Iris pigment epithelial cell (primary cell): ENCODE data around the gene AP5B1.

Experiments used
- DNase-seq: peaks from one replicate; pipeline ENCODE4 v3.0.0-alpha.2; 2011; ENCODE audit warnings: low read depth

The AP5B1 gene

GRCh38 chr11:65801153-65801987, 20.6 kb upstream of the AP5B1 start:
- no peak for DNase-seq

DNA sequence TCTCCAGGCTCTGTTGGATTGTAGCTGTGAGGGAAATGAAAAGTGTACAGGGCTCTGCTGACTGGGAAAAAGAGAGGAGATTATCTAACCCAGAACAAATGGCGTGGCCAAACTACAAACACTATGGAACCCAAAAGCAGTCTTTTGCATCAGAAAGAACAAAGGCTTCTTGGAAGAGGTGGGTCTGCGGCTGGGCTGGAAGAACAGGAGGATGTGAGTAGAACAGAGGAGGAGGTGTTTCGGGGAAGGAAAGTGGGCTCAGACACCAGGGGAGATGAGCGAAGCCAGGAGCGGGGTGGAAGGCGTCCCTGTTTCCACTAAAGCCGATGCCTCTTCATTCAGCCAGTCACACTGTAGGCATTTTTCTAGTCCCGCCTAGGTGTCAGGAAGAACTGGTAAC, 18.1 kb upstream of the AP5B1 start:
- no peak for DNase-seq

DNA sequence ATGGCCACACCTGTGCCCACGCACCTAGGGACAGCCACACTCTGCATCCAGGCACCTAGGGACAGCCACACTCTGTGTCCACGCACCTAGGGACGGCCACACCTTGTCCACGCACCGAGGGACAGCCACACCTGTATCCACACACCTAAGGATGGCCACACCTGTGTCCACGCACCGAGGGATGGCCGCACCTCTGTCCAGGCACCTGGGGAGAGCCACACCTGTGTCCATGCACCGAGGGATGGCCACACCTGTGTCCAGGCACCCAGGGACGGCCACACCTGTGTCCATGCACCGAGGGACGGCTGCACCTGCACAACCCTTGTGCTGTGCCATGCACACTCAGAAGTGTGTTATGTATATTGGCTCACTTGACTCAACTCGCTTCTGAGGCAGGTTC, 16.9 kb upstream of the AP5B1 start:
- DNase-seq: no peak

DNA sequence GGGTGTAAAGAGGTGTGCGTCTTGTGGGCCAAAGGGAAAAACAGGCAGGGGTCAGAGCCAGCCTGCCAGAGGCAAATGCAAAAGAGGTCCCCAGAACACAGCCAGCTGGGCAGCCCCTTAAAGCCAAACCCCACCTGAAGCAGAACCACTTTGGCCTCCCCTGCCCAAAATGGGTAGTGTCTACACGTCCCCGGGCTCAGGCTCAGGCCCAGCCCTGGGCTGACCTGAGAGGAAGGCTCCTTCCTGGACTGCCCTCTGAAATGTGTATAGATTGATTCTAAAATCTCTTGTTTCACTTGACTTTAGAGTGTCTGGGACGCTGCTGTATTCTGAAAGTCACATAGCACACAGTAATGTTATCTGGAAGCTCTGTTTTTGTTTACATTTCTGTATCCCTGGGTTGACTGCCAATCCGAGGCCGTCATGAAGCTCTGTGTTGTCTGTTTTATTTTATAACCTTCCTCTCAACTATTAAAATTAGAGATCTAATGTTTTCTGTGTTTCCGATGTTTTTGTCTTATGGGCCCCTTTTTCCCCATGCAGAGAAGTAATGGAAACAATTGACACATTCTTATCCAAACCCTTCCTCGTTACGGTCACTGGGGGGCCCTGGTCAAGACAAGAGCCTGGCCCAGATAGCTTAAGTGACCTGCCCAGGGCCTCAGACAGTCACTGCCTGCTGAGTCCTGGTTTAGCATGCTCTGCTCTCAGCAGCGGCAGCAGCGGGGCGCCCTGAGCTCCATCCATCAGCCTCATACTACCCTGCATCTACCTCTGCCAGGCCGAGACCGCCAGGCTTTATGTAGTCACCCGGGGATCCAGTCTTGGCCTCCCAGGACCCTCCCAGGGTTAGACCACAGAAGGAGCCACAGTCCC, 16.2 kb upstream of the AP5B1 start:
- peak; percentile 16 for DNase-seq

DNA sequence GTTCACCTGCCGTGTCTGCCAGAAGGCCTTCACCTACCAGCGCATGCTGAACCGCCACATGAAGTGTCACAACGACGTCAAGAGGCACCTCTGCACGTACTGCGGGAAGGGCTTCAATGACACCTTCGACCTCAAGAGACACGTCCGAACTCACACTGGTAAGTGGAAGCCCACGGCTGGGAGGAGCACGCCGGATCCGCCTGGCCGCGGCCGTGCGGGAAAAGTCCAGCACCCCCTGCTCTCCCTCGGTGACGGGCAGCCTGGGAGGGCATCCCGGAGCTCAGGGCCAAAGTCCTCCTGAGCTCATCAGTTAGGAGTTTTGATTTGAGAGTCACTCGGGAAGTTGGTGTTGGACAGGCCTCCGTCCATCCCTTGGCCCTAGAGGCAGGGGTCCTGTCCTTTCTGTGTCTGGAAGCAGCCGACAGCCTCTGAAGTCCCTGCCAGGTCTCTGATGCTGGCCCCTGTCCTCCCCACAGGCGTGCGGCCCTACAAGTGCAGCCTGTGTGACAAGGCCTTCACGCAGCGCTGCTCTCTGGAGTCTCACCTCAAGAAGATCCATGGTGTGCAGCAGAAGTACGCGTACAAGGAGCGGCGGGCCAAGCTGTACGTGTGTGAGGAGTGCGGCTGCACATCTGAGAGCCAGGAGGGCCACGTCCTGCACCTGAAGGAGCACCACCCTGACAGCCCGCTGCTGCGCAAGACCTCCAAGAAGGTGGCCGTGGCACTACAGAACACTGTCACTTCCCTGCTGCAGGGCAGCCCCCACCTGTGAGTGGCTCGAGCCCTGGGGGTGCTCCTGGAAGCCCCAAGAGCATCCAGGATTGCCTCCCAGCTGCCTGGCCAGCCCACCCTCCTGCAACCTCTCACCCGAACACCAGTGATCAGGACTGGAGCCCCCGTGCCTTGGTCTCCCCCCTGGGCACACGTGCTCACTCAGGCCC, 14.1 kb upstream of the AP5B1 start:
- DNase-seq: no peak

DNA sequence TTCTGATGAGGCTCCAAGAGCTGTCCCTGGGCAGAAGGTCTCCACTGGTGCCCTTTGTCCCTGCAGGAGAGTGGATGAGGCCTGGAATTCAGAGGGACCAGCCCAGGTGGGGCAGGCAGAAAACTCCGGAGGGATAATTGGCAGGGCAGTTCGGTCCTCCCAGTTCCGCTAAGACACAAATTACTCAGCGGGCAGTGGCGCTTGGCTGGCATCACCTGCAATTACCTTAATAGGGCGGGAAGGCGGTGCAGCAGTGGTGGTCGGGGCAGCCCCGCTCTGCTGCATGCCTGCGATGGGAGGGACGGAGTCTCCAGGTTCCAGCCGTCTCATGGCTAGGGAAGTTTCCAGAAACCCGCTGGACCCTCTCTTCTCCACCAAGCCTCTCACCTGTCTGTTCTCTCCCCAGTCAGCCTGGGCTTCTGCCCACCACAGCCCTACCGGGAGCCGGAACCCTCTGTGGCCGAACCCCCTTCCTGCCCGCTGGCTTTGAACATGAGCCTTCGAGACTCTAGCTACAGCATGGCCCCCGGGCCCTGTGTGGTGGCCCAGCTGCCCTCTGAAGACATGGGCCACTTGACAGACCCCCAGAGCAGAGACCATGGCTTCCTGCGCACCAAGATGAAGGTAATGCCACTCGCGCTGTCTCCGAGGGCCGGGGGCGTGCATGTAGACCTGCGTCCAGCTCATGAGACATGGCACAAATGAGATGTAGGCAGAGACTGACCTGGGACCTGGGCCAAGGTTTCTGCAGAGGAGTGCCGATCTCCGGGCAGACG, 13.0 kb upstream of the AP5B1 start:
- DNase-seq: no peak

GRCh38 chr11:65793144-65793581, 12.4 kb upstream of the AP5B1 start:
- no peak for DNase-seq

- DNase-seq: no peak
These were observed 11.7 kb upstream of the AP5B1 start for GRCh38 chr11:65792456-65792855.

DNA sequence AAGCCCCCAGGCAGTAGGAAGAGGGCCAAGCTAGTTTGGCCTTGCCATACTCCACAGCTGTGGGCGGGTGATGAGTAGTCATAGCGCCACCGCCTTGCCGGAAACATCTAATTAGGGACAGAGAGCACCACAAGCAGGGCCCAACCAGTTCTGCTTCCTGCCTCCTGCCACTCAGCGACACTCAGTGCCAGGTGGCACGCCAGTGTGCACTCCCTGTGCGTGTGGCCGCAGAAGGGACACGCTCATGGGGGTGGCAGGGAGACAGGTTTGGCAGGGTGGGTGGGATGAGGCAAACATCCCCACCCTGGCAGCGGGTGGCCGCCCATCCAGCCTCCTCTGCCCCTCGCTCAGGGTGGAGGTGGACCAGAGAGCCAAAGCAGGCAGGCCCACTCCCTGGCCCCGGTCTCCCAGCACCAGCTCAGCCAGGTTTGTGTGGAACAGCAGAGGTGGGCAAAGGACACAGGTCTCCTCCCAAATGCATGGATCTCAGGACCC, 11.0 kb upstream of the AP5B1 start:
- DNase-seq: no peak

DNA sequence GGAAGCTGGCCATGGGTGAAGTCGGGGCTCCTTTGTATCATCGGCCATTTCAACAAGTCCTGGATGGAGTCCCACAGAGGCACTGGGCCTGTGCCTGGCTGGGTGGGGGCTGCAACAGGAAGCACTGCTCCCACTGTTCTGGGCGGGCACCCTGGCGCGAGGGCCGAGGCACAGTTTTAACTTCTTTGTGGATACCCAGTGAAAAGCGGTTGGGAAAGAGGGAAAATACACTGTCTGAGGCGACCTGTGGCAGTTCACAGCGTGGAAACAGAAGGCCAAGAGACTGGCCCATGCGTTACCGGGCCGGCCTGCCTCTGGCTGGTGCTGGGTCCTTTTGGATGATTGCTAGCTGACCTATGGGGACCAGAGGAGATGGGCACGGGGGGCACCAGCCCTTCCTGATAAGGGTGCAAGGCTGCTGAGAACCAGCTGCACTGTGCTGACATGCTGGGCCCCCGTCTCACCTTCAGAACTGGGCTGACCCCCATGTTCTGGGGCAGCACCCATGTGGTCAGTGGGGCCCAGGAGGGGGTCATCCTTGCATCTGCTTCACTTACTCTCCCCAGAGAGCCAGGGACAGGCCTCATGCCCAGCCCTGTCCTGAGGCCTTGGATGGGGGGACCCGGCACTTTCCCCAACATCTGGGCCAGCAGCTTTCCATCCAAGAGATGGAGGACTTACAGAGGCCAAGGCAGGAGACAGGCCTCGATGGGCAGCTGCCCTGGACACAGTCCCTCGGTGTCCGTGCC, 10.3 kb upstream of the AP5B1 start:
- no peak for DNase-seq

DNA sequence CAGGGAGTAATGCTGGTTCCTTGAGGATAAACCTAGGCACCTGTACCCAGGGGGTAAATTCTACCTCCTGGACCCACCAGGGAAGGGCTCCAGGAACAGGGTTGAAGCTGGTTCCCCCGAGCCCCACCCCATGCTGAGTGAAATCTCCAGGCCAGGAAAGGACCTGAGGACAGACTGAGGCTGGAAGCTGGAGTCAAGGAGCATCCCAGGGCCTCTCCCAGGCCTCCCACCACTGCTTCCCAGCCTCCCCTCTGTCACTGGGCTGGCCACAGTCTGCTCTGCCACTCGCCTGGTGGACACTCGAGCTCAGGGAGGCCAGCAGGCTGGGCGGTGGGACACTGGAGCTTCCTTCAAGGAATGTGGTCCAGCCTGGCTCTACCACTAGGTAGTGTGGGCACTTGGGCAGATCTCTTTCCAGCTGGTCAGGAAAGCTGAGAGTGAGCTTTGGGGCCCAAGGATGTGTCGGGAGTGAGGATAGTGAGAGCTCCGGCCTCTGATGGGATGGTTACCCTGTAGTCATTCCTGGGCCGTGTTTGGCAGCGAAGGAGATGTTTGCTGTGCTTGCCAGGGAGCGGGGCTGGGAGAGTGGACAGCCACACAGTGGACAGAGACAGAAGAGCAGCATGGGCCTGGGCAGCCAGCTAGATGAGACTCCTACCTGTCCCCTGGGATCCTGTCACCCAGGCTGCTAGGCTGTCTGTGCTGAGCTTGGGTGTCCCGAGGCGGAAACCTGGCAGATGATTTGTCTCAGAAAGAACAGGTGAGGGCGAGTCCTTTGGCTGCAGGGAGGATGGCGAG, 9.5 kb upstream of the AP5B1 start:
- no peak for DNase-seq

GRCh38 chr11:65789230-65790103, 8.7 kb upstream of the AP5B1 start:
- DNase-seq: no peak

DNA sequence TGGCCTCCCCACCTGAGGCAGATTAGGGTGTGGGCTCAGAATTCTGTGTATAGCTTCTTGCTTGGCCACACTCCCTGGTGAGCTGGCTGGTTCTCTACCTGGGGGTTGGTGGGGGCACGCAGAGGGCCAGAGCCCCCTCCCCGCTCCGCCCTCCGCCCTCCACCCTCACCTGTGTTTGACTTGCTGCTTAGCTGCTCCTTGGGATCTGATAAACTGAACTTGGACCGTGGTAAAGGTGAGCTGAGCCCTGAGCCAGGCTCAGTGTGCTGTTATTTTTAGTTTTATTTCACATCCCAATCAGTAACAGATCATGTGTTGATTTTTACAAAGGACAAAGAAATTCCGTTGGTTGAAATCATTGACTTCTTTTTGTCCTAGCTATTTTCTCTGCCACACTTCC, 8.0 kb upstream of the AP5B1 start:
- no peak for DNase-seq

DNA sequence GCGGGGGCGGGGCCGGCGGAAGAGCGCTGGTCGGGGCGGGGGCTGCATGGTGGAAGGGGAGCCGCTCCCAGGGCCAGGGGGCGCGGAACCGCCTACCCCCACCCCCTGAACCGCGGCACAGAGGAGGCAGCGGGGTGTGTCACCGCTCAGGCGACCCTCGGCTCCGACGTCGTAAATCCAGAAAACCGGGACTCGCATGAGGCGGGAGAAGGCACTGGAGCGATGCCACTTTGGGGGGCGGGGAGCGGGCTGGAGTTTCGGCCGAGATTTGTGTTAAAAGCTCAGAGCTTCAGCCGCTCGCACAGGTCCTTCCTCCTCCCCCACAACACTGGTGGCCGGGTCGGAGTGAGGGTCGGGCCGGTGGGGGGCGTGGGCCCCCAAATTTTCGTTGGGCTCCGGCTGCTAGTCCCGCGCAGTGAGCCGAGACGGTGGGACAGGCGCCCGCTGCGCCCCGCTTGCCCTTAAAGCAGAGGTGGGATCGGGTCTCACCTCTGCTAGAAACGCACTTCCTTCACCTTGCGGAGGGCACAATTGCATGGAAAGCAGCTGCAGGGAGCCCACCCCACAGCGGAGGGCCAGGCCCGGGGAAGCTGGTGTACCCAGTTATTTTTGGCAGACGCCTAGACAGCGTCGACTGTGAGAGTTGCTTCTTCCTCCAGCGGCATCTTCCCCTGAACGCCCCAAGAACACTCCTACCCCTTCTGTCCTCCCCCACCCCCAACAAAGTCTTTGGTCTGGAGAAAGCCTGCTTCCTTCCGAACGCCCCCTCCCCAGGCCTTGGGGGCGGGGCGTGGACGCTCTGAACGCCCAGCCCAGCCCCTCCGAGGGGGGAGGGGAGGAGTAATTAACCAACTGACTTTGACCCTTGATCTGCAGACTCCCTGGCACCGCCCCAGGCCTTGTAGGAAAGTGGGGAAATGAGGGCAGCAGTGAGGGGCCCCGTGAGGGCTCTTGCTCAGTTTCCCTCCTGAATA, 7.2 kb upstream of the AP5B1 start:
- DNase-seq: no peak

GRCh38 chr11:65786786-65787636, 6.2 kb upstream of the AP5B1 start, which contains the start of gene OVOL1:
OVOL1 (plus strand) TSS chr11:65787063; CDS start chr11:65787374, 311 bp downstream.
- DNase-seq: no peak
